Inflammatory macrophage treated with lipopolysaccharide for 4 hours (primary cell): ENCODE data around the gene KATNB1.
A peak's percentile ranks its signal among the peaks of the same experiment; 100 is the strongest.
"Not testable (repeated sequence)": the region's sequence is repeated elsewhere in the genome, so short reads cannot be mapped to it uniquely, and the experiment has no call there.

Experiments used
- DNase-seq: peaks from one replicate; pipeline ENCODE4 v3.0.0-alpha.2; 2020

KATNB1 gene

DNA sequence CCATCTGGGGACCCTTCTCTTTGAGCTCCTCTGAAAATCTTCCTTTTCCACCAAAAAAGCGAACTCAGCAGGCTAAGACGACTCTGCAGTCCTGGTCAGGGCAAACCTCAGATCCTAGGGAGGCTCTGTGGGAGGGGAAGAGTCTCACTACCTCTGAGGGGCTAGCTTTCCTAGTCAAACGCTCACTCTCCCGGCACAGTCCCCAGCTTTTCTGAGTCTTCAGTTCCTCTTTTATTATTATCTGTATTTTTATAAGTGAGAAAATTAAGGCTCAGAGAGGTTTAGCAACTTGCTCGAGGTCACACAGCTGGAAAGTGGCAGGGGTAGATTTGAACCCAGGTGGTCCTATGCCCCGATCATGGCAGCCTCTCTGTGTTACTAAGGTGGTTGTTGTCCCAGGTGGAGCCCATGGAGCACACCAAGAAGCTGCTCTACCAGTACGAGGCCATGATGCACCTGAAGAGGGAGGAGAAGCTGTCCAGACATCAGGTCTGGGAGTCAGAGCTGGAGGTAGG is 9.1 kb upstream of the KATNB1 start:
- no peak for DNase-seq

DNA sequence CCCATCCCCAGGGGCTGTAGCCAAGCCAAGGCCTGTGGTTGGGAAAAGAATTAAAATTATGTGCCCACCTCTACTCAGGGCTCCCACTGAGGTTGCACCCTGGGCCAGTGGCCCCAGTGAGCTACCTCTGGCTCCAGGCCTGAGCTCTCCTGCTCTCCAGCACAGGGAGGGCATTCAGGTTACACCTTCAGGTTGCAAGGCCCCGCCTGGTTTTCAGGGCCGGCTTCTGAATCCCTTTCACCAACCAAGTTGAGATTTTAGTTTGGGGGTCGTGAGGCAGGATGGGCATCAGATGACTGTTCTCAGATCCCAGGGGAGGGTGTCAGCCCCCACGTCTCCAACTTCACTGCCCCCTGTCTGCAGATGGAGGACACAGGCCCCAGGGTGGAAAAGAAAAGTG is 8.0 kb upstream of the KATNB1 start:
- DNase-seq, result no peak

DNA sequence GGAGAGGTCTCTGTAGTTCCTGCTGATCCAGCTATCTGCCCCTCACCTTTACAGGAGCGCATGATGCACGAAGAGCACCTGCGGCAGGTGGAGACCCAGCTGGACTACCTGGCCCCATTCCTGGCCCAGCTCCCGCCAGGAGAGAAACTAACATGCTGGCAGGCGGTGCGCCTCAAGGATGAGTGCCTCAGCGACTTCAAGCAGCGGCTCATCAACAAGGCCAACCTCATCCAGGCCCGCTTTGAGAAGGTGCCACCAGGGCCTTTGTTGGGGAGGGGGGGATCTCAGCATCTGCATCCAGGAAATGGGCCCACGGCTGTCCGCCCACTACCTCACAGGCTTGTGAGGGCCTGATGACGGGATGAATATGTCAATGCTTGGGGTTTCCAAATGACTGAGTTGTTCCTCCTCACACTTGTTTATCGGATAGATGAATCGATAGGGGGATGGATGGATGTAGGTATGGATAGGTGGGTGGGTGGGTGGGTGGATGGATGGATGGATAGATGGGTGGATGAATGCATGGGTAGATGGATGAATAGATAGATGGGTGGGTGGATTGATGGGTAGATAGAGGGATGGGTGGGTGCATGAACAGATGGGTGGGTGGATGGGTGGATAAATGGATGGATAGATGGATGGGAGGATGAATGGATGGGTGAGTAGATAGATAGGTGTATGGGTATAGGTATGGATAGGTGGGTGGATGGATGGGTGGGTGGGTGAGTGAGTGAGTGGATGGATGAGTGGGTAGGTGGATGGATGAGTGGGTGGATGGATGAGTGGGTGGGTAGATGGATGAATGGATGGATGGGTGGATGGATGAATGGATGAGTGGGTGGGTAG is 7.0 kb upstream of the KATNB1 start:
- no peak for DNase-seq

DNA sequence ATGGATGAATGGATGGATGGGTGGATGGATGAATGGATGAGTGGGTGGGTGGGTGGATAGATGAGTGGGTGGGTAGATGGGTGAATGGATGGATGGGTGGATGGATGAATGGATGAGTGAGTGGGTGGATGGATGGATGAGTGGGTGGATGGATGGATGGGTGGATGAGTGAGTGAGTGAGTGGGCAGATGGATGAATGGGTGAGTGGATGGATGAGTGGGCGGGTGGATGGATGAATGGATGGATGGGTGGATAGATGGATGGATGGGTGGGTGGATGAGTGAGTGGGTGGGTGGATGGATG is 6.4 kb upstream of the KATNB1 start:
- DNase-seq, result no peak

DNA sequence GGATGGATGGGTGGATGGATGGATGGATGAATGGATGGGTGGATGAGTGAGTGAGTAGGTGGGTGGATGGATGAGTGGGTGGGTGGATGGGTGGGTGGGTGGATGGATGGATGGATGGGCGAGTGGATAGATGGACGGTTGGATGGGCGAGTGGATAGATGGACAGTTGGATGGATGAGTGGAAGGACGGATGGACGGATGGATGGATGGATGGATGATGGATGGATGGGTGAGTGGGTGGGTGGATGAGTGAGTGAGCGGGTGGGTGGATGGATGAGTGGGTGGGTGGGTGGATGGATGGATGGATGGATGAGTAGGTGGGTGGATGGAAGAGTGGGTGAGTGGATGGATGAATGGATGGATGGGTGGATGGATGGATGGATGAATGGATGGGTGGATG is 5.7 kb upstream of the KATNB1 start:
- DNase-seq, result not testable (repeated sequence)

DNA sequence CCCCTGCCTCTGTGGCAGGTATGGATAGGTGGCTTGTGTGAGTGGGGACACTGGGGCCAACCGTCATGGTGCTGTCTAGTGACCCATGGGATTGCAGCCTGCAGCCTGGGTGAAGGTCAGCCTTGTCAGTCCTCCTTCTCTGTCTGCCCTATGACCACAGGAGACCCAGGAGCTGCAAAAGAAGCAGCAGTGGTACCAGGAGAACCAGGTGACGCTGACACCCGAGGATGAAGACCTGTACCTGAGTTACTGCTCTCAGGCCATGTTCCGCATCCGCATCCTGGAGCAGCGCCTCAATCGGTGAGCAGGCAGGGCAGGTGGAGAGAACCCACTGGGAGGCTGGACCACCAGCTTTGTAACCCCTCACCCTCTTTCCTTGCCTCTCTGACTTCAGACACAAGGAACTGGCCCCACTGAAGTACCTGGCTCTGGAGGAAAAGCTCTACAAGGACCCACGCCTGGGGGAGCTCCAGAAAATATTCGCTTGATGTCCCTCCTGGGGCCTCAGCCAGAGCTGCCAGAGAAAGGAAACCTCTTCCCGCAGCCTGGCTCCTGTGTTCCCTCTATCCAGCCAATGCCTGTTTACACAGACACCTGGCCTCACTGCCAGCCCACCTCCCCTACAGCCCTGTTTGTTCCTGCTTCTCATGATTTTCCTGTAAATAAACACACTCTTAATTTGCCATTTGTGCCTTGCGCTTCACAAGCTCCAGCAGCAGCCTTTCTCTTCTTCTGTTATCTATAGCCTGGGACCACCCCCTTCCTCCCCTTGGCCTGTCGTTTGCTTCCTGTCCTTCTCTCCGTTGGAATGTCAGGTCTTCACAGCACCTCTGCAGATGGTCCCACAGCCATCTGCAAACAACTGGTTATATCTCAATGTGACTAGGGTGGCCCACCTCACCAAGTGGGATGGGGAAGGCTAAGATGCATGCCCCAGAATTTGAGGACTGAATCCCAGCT is 4.5 kb upstream of the KATNB1 start:
- DNase-seq, result no peak

DNA sequence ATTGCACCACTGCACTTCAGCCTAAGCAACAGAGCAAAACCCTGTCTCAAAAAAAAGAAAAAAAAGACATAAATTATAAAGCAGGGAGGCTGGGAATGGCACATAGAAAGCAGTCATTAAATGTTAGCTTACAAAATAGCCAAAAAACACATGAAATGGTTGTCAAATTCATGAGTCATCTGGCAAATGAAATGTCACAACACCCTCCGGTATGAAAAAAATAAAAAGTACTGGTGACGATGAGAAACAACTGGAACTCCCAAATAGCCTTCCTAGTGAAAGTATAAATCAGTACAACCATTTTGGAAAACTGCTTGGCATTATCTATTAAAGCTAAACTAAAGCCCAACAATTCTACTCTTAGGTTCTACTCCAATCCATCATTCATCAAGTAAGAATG is 3.5 kb upstream of the KATNB1 start:
- DNase-seq, result peak; percentile 80

DNA sequence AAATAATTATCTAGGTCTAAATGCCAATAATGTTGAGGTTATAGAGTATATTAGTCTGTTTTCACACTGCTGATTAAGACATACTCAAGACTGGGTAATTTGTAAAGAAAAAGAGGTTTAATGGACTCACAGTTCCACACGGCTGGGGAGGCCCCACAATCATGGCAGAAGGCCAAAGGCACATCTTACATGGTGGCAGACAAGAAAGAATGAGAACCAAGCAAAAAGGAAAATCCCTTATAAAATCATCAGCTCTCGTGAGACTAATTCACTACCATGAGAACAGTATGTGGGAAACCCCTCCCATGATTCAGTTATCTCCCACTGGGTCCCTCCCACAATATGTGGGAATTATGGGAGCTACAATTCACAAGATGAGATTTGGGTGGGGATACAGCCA is 2.9 kb upstream of the KATNB1 start:
- no peak for DNase-seq

DNA sequence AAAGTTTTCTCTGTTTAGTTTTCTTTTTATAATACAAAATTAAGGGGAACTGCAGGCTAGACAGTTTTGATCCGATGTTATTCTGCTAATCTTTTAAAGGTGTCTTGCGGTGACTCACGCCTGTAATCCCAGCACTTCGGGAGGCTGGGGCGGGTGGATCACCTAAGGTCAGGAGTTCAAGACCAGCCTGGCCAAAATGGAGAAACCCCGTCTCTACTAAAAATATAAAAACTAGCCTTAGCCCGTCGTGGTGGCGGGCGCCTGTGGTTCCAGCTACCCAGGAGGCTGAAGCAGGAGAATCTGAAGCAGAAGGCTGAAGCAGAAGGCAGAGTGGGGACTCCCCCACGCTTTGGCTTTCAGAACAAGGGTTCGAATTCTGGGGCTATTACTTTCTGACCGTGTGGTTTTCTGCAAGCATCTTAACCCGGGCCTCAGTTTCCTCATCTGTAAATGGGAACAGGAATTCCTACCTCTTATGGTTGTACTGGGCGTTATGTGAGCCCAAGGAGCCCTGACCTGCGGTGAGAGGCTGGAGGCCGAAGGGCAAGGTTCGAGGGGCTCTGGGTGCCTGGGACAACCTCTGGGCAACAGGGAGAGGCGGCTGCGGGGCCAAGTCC is 1.2 kb upstream of the KATNB1 start:
- DNase-seq, result no peak

DNA sequence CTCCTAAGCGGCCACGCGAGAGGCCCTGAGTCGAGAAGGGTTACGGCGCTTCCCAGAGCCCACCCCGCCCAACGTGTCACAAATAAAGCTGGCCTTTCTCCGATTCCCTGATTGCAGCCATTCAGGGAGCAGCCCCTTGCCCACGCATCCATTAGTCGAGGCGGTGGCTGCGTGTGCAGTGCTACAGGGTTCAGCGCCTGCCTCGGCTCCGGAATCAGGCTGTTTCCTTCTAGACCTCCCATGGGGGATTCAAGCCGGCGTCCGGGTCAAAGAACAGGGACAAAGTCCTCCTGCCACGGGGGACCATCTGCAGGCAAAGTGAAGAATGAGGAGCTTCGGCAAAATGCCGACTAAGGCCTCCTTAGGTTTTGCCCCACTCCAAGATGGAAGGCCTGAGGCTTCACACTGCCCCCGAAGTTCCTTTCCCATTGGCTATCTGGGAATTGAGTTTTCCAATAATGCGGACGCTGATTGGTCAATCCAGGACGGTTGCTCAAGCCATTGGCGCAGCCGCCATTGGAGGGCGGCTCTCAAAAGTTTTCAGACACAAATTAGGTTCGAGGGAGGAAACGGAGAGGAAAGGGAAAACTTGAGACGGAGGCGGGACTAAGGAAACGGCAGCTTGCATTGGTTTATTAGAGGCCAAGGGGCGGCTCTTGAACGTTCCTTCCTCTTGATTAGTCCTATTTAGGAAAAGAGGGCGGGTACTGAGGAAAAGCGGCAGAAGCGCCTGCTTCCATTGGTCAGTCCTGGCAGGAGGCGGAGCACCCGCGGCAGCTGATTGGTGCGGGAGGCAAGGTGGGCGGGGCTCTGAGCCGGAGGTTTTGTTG is 430 bp upstream of the KATNB1 start:
- peak; percentile 100 for DNase-seq

DNA sequence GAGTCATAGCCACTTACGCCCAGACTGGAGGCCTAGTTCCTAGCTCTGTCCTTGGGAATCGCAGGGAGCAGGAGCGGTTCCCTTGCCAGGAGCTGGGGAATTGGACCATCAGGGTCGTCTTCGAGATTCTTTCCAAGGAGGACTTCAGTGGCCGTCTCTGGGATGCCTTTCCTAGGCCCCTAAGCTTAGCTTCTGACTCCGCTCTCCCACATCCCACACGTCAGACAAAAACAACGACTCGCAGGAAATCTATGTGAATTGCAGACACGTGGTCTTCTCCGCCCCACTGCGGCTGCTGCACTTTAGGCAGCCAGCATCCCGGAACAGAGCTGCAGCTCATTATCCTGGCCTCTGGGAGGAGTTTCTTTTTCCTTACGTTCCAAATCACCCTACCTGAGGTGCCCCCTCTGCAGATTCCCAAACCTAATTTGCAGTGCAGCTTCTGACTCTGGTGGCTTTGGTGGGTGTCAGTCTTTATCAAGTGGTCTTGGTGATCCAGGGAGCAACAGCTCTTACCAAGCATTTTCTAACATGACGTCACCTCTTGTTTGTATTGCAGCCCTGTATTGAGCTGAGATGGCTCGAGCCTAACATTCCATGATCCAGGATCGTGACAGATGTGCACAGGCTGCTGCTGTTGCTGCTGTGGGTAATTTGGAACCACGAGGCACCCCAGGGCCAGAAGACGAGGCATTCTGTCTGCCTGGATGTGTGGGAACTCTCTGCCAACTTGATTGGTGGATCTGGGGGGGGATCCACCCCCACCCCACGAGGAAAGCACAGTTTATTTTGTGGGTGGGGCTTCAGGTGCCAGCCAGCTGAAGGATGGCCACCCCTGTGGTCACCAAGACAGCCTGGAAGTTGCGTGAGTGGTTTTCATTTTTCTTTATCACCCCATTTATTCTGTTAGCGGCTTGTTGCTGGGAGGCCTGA is 1.1 kb downstream of the KATNB1 start:
- DNase-seq, result peak; percentile 68

DNA sequence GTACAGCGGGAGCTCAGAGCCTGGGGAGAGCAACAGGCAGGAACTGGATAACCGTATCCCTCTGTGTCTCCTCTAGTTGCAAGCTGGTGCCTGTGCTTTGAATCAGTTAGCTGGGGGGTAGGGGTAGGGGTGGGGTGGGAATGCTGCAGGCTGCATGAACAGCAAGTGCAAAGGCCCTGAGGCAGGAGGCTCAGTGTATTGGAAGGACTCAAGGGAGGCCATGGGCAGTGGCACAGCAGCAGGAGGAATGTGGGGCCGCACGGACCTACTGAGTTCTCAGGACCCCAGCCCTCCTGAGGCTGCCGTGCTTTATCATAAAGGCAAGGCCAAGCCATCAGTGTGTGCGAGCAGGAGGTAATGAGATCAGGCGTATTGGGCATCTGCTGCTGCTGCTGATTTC is 3.3 kb downstream of the KATNB1 start:
- no peak for DNase-seq

DNA sequence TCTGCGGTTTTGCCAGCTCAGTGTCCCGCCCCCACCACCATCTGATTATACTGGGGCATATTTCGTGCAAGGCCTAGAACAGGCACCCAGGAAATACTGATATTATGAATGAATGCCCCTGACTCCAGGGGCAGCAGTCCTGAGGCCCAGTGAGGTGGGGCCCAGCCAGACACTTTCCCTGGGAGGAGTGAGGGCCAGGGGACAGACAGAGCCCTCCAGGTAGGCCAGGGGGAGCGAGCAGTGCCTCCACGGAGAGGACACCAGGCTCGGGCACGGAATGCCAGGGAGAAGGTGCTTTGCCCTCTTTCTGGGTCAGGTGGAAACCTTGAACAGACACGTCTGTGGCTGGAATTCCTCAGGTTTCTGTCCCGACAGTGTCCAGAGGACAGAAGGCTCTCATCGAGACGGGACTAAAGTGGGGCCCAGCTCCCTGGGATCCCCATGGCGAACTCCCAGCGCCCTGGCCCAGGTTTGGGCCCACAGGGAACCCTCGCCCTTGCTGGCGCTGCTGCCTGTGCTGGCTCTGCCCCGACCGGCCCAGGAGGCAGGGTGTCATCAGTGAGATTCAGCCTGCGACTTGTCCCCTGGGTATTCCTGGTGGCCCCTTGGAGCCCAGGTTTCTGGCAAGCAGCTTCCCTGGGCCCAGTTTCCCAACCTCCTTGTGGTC is 4.3 kb downstream of the KATNB1 start:
- no peak for DNase-seq

DNA sequence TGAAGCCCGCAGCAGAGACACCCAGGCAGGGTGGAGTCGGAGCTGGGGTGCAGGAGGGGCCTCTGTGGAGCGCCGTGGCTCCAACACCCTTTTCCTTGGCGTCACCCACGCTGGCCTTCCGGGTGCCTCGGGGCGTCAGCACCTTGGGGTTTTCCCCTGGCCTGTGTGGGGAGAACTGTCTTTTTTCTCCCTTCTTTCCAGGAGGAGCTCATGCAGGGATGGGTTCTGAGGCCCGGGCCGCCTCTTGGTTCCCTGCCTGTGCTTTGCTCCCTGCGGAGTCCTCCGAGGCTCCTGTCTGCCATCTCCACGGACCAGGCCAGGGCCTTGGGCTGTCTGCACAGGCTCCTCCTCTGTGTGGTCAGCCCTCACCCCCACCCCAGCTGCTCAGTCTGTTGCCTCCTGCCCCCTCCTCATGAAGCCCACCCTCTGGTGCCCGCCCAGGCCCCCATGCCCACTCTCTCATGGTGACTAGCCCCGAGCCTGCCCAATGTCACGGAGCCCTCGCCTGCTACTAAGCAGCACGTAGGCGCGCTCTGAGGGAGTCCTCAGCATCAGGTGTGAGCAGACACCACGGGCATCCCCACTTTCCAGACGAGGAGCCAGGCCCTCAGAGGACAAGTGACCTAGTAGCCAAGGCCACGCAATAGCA is 5.0 kb downstream of the KATNB1 start:
- DNase-seq, result no peak

DNA sequence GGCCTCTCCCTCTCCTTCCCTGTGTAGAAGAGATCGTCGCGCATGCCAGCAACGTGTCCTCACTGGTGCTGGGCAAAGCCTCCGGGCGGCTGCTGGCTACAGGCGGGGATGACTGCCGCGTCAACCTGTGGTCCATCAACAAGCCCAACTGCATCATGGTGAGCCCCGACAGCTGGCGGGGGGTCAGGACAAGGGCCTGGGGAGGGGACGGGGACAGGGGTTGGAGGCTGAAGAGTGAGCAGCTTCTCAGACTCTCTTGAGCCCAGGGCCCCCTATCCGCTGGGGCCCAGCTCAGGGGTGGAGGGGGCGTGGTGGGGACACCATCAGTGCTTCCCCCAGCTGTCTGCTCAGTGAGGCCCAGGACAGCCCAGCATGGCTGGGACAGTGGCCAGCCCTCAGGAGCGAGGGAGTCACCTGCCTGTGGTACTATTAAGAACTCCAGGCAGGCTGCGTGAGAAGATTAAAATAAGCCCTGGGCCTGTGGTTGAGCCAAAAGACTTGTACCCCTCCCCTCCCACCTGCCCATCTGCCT is 6.2 kb downstream of the KATNB1 start:
- no peak for DNase-seq

DNA sequence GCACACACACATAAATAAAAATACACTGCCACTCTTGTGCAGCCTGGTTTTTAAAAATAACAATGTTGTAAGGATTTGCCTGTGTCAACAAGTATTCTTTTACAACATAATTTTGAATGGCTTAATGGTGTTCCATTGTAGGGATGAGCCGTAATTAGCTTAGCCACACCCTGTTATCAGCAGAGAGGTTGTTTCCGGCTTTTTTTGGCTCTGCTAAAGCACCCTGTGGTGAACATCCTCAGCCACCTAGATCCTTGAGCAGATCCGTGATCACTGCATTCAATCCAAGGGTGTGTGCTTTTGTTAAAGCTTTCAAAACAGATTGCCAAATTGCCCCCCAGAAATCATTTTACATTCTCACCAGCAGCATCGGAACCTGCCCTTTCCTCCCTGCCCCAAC is 7.0 kb downstream of the KATNB1 start:
- DNase-seq, result no peak

DNA sequence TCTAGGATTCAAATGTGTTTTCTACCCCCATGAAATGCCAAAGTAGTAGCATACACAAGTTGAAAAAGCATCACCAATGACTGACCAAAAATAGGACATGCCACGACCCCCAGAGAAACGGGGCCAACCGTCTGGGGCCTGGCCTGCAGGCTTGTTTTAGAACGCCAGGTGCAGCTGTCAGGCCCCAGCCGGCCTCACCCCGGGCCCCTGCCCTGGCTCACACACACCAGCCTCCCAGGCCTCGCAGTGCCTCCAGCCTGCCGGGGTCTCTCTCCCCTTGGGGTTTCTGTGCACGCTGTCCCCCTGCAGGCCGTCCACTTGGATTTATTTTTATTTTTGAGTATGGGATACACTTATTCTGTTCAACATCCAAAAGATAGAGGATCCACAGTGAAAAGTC is 7.9 kb downstream of the KATNB1 start:
- DNase-seq, result no peak

DNA sequence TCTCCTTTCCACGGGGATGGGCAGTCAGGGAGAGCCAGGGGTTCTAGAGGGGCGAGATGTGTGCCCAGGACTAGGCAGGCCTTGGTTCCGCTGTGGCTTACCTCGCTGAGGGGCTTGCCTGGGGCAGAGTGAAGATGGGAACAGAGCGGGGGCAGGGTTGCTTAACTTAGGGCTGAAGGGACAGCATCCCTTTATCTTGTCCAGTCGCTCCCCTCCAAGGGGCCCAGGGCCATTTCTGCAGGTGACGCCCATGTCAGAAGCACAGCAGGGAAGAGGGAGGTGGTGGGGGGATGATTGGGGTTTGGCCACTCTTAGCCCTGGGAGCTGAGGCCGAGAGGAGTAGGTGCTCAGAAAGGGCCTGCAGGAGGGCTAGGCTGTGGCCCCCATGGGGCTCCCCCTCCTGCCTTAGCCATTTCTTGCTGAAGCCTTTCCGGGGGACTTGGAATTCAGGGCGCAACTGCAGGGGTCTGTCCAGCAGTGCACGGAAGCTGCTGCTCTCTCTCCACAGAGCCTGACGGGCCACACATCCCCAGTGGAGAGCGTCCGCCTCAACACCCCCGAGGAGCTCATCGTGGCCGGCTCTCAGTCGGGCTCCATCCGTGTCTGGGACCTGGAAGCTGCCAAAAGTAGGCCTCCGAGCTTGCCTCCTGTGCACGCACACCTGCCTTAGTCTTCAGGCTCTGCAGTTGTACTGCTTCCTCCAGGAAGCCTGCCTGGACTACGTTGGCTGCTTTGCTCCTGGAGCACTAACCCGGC is 8.5 kb downstream of the KATNB1 start:
- no peak for DNase-seq

DNA sequence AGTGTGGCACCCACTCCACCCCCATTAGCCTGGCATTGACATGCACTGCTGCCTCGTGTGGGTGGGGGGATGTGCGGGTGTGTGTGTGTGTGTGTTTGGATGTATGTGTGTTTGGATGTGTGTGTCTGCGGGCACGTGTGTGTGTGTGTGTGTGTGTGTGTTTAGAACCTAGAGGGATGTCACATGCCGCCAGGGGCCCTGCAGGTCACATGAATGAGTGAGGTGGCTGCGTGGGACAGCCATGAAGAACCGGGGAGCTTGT is 9.0 kb downstream of the KATNB1 start:
- no peak for DNase-seq

DNA sequence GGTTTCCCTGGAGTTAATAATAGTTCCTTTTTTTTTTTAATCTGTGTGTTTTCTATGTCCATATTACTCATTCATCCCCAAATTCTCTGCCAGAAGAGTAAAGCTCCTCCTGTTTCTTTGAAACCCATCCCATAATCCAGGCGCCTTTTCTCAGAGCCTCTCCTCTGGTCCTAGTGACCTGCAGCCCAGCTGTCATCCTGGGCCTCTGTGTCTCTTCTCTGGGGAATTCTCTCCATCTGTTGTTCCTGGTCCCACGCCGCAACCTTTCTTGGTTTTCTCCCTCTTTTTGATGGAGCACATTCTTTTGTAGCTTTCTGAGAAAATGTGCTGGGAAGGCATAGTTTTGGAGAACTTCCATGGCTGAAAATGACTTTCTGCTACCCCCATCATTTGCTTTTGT is 10.2 kb downstream of the KATNB1 start:
- no peak for DNase-seq
